HepG2 (cell line): ENCODE measurements around the gene BDKRB1. TPM values are rescaled to one million over a fixed set of nuclear protein-coding genes. Genes with fewer than 3 reads are reported as not detected.

Experiments used
- ATAC-seq: fragments of 200-7000 bp; cut with Tn5 transposase; 3 replicates; pipeline ENCODE4 v1.9.1; 2020; ENCODE audit warnings: mild to moderate bottlenecking, moderate library complexity
- BruUV-seq: library from RNA; stranded (reverse); fragments of 400-500 nt; replicated peaks from 2 replicates; lab custom pipeline; 2021; lab: Mats Ljungman, UMichigan
- CTCF ChIA-PET: fragments of 300-600 bp; formaldehyde crosslinking; extraction: SDS; loops from one replicate; lab custom pipeline; 2021; ENCODE audit warnings: low total read pairs, inconsistent platforms, low intra/inter-chr PET ratio; lab: Yijun Ruan, JAX
- POLR2A ChIA-PET: fragments of 350-600 bp; sonication (Branson Sonifier 250); formaldehyde crosslinking; loops from one replicate; lab custom pipeline; 2020; ENCODE audit warnings: antibody characterized with exemption, inconsistent platforms; lab: Yijun Ruan, JAX
- DNase-seq: peaks from one replicate; pipeline ENCODE4 v3.0.0-alpha.2; 2015; ENCODE audit warnings: low spot score
- FAIRE-seq: peaks from 3 replicates; lab custom pipeline; 2011; peaks lifted over from hg19 to GRCh38; lab: Jason Lieb, UNC
- H2AFZ ChIP-seq: one replicate; pipeline ENCODE4 v1.6.1; 2011; ENCODE audit warnings: low read length, inconsistent platforms
- H3K27ac ChIP-seq: fragments of 300-600 bp; 3 replicates; pipeline ENCODE4 v1.8.0; 2011; ENCODE audit warnings: mixed run types, mild to moderate bottlenecking, mixed read lengths, low read length, inconsistent platforms; ENCODE audit not compliant: insufficient read depth; ENCODE audit errors: extremely low read length
- H3K27me3 ChIP-seq, 2 experiments: fragments of 200-600 bp in 1 of 2; 2 replicates in 1 of 2; 3 replicates in 1 of 2; pipeline versions ENCODE4 v1.6.0 to v1.8.0; 2011; ENCODE audit warnings: low read length in 2 of 2, mild to moderate bottlenecking in 2 of 2, moderate library complexity in 2 of 2, inconsistent platforms in 1 of 2; ENCODE audit not compliant: insufficient read depth in 2 of 2, control insufficient read depth in 1 of 2
- H3K36me3 ChIP-seq, 2 experiments: fragments of 200-600 bp in 1 of 2; replicated peaks in 1 of 2; 2 replicates in 1 of 2; 3 replicates in 1 of 2; pipeline versions ENCODE4 v1.5.1 to v1.8.0; 2011; ENCODE audit warnings: low read length in 2 of 2, inconsistent platforms in 1 of 2; ENCODE audit not compliant: insufficient read depth in 2 of 2, control insufficient read depth in 1 of 2
- H3K4me1 ChIP-seq: 2 replicates; pipeline ENCODE4 v1.5.1; 2012; ENCODE audit warnings: low read length, inconsistent platforms; ENCODE audit not compliant: insufficient read depth
- H3K4me2 ChIP-seq: 2 replicates; pipeline ENCODE4 v1.6.0; 2011; ENCODE audit warnings: low read depth, low read length, inconsistent platforms
- H3K4me3 ChIP-seq, 3 experiments: fragments of 200-600 bp in 1 of 3; sonication (generic), shearing (Covaris generic) in 1 of 3; replicated peaks in 1 of 3; 2 replicates each; pipeline ENCODE4 v1.5.1; 2011 to 2016; ENCODE audit warnings: low read length in 3 of 3, inconsistent platforms in 2 of 3, low read depth in 2 of 3, mild to moderate bottlenecking in 2 of 3, control low read depth in 1 of 3, mixed read lengths in 1 of 3; ENCODE audit not compliant: insufficient read depth in 1 of 3
- H3K79me2 ChIP-seq: one replicate; pipeline ENCODE4 v1.6.1; 2011; ENCODE audit warnings: low read length, inconsistent platforms; ENCODE audit not compliant: insufficient read depth
- H3K9ac ChIP-seq: 2 replicates; pipeline ENCODE4 v1.6.0; 2011; ENCODE audit warnings: mild to moderate bottlenecking, low read depth, low read length, inconsistent platforms; ENCODE audit not compliant: insufficient read depth
- H3K9me3 ChIP-seq: 2 replicates; pipeline ENCODE4 v1.5.1; 2012; ENCODE audit warnings: mild to moderate bottlenecking, low read length
- H4K20me1 ChIP-seq: 2 replicates; pipeline ENCODE4 v1.6.0; 2011; ENCODE audit warnings: inconsistent platforms, mild to moderate bottlenecking, low read length, moderate library complexity; ENCODE audit not compliant: insufficient read depth
- ARID2 ChIP-seq: sonication (generic); formaldehyde crosslinking; IDR thresholded peaks from 2 replicates; pipeline ENCODE4 v1.8.1; 2022; ENCODE audit warnings: mild to moderate bottlenecking, missing genetic modification reagents, borderline replicate concordance
- CBX1 ChIP-seq: IDR thresholded peaks from one replicate; pipeline ENCODE4 v1.6.1; 2016; ENCODE audit warnings: antibody characterized with exemption, low read depth
- CREB1 ChIP-seq, 2 experiments: fragments of 450-650 bp in 1 of 2; IDR thresholded peaks; 2 replicates each; pipeline ENCODE4 v1.6.1; 2016 to 2017; ENCODE audit warnings: control low read depth in 1 of 2, mild to moderate bottlenecking in 1 of 2, missing compliant biosample characterization in 1 of 2, missing genetic modification characterization in 1 of 2
- HES4 ChIP-seq: sonication (generic); formaldehyde crosslinking; IDR thresholded peaks from 2 replicates; pipeline ENCODE4 v1.9.0; 2021; ENCODE audit warnings: mild to moderate bottlenecking, missing genetic modification reagents, borderline replicate concordance
- MAZ ChIP-seq, 2 experiments: sonication (generic) in 1 of 2; formaldehyde crosslinking in 1 of 2; IDR thresholded peaks; 2 replicates each; pipeline versions ENCODE4 v1.5.0 to v1.6.1; 2012 to 2020; ENCODE audit warnings: low read depth in 2 of 2, mild to moderate bottlenecking in 2 of 2, borderline replicate concordance in 1 of 2, improper control_type of control experiment in 1 of 2, low read length in 1 of 2, missing genetic modification reagents in 1 of 2, moderate library complexity in 1 of 2
- MLLT10 ChIP-seq: sonication (generic); formaldehyde crosslinking; IDR thresholded peaks from 2 replicates; pipeline ENCODE4 v1.4.0; 2020; ENCODE audit warnings: missing genetic modification reagents
- NR1H2 ChIP-seq: sonication (generic); formaldehyde crosslinking; IDR thresholded peaks from 2 replicates; pipeline ENCODE4 v1.8.1; 2022; ENCODE audit warnings: low read depth, missing genetic modification reagents, borderline replicate concordance
- NR2F6 ChIP-seq, 2 experiments: IDR thresholded peaks; 2 replicates each; pipeline ENCODE4 v1.6.1; 2016; ENCODE audit warnings: antibody characterized with exemption in 1 of 2, mild to moderate bottlenecking in 1 of 2
- POLR2AphosphoS2 ChIP-seq: IDR thresholded peaks from 2 replicates; pipeline ENCODE4 v1.6.1; 2011; ENCODE audit warnings: low read depth, low read length, improper control_type of control experiment
- RBFOX2 ChIP-seq: fragments of 200-400 bp; formaldehyde crosslinking; IDR thresholded peaks from 2 replicates; pipeline ENCODE4 v1.6.1; 2017; ENCODE audit warnings: low read depth, mild to moderate bottlenecking, low read length
- REXO4 ChIP-seq: sonication (generic); formaldehyde crosslinking; IDR thresholded peaks from 2 replicates; pipeline ENCODE4 v1.8.0; 2022; ENCODE audit warnings: missing genetic modification reagents, mild to moderate bottlenecking, borderline replicate concordance
- SP140L ChIP-seq: sonication (generic); formaldehyde crosslinking; IDR thresholded peaks from 2 replicates; pipeline ENCODE4 v1.4.0; 2020; ENCODE audit warnings: missing genetic modification reagents, borderline replicate concordance
- ZFAT ChIP-seq: sonication (generic); formaldehyde crosslinking; conservative IDR thresholded peaks from 2 replicates; pipeline ENCODE4 v1.8.1; 2023; ENCODE audit warnings: missing genetic modification reagents, inconsistent platforms
- ZNF609 ChIP-seq: sonication (generic); formaldehyde crosslinking; IDR thresholded peaks from 2 replicates; pipeline ENCODE4 v1.4.0; 2020; ENCODE audit warnings: mild to moderate bottlenecking, missing genetic modification reagents, borderline replicate concordance
- ZNF619 ChIP-seq: sonication (generic); formaldehyde crosslinking; IDR thresholded peaks from 2 replicates; pipeline ENCODE4 v1.4.0; 2020; ENCODE audit warnings: mild to moderate bottlenecking, missing genetic modification reagents
- ZNF777 ChIP-seq: sonication (generic); formaldehyde crosslinking; IDR thresholded peaks from 2 replicates; pipeline ENCODE4 v1.4.0; 2020; ENCODE audit warnings: missing genetic modification reagents
- WGBS: methylation state at CpG from one replicate; pipeline ENCODE4 v1.1.6; 2017; ENCODE audit warnings: low lambda C conversion rate; 5-methylcytosine and 5-hydroxymethylcytosine counted together
- in situ Hi-C: cut with HindIII; loops from 2 replicates; pipeline ENCODE4 v1.10.0; 2017; ENCODE audit warnings: low pct_unique_long_range_greater_than_20kb; ENCODE audit not compliant: extremely low pct_ligation_motif_present
- intact Hi-C: fragments of 100-400 bp; cut with micrococcal nuclease; formaldehyde crosslinking; loops from one replicate; pipeline ENCODE4 v1.10.0; 2022; ENCODE audit not compliant: unreplicated experiment
- polyA plus RNA-seq, 8 experiments: library from polyadenylated mRNA; depleted of rRNA in 3 of 8; stranded (reverse) in 7 of 8; unstranded in 1 of 8; fragments of >200 nt; fragmentation: Illumina TruSeq in 4 of 8; extraction: Trizol in 4 of 8; gene quantifications; 2 replicates each; pipeline versions ENCODE4 v1.2.1 to v1.2.3, GENCODE V29; 2011 to 2016; ENCODE audit warnings: low read depth in 4 of 8, missing spikeins in 1 of 8, mixed read lengths in 1 of 8; ENCODE audit not compliant: insufficient read depth in 1 of 8
- total RNA-seq, 5 experiments: library from RNA; depleted of rRNA; stranded (reverse); fragments of >200 nt; fragmentation: Illumina TruSeq; extraction: Trizol; gene quantifications; 2 replicates each; pipeline ENCODE4 v1.2.3, GENCODE V29; 2016; ENCODE audit warnings: low read depth in 1 of 5
- TF ChIP-seq, protein P1 (sequence below): sonication (generic); formaldehyde crosslinking; IDR thresholded peaks from 2 replicates; pipeline ENCODE4 v1.5.1; 2020; ENCODE audit warnings: missing genetic modification reagents, mild to moderate bottlenecking, borderline replicate concordance

BDKRB1 gene
- total and polyA plus RNA-seq, 2 of the 13 experiments (the other 11 are each of a cell fraction or from before 2014, with no cell fraction given) = 0.05 TPM; not detected in 1

GRCh38 chr14:96214793-96215192 lies 41.2 kb upstream of the BDKRB1 start:
- in situ Hi-C loops = no loop called here
- no peak overlapping the region for H2AFZ ChIP-seq
- H3K9me3 ChIP-seq = no peaks in the 10 kb centered on the region
- TF ChIP-seq ZNF777 (CRISPR knock-in tag) = no peak
- no peak for TF ChIP-seq POLR2AphosphoS2
- TF ChIP-seq ZNF619 (CRISPR knock-in tag) = no peak
- no peak for TF ChIP-seq ZNF609 (CRISPR knock-in tag)
- TF ChIP-seq CREB1 (IDR thresholded peaks at IDR 0.05) = no peak
- no peak for TF ChIP-seq CREB1 (CRISPR knock-in tag; IDR thresholded peaks at IDR 0.05)
- no peak for TF ChIP-seq ARID2 (CRISPR knock-in tag)
- TF ChIP-seq, protein P1, sequence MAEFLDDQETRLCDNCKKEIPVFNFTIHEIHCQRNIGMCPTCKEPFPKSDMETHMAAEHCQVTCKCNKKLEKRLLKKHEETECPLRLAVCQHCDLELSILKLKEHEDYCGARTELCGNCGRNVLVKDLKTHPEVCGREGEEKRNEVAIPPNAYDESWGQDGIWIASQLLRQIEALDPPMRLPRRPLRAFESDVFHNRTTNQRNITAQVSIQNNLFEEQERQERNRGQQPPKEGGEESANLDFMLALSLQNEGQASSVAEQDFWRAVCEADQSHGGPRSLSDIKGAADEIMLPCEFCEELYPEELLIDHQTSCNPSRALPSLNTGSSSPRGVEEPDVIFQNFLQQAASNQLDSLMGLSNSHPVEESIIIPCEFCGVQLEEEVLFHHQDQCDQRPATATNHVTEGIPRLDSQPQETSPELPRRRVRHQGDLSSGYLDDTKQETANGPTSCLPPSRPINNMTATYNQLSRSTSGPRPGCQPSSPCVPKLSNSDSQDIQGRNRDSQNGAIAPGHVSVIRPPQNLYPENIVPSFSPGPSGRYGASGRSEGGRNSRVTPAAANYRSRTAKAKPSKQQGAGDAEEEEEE = no peak
- TF ChIP-seq HES4 = no peak
- no peak for TF ChIP-seq SP140L (CRISPR knock-in tag)
- no peak for TF ChIP-seq CBX1
- no peak for TF ChIP-seq NR2F6 (IDR thresholded peaks at IDR 0.05)
- no peak for TF ChIP-seq NR2F6 (CRISPR knock-in tag; IDR thresholded peaks at IDR 0.05)
- no peak for TF ChIP-seq RBFOX2
- TF ChIP-seq ZFAT = no peak
- no peak for TF ChIP-seq MLLT10 (CRISPR knock-in tag)
- TF ChIP-seq MAZ (IDR thresholded peaks at IDR 0.05; ENCODE audit: borderline replicate concordance, low read depth, low read length) = no peak
- no peak for TF ChIP-seq MAZ (CRISPR knock-in tag; IDR thresholded peaks at IDR 0.05; ENCODE audit: low read depth)
- no peak for TF ChIP-seq REXO4 (CRISPR knock-in tag)
- TF ChIP-seq NR1H2 (CRISPR knock-in tag) = no peak
- TF ChIP-seq, all 625 proteins: peak for 0
- intact Hi-C loops = no loop called here
- DNase-seq (no peak), ATAC-seq (no peak), FAIRE-seq (no peak)
- no TSS peak for BruUV-seq
- no peaks in the 10 kb centered on the region for H3K79me2 ChIP-seq
- no peaks in the 10 kb centered on the region for H3K4me1 ChIP-seq
- ChIA-PET CTCF (no interaction called here), POLR2A (no interaction called here)
- WGBS = 63% methylated on average over 4 of the region's 4 CpGs
- no peak overlapping the region for H3K4me3 ChIP-seq
- H4K20me1 ChIP-seq = no peaks in the 10 kb centered on the region
- no peak overlapping the region for H3K9ac ChIP-seq
- H3K27ac ChIP-seq = no peak overlapping the region
- no peak overlapping the region for H3K4me2 ChIP-seq
- no peaks in the 10 kb centered on the region; a peak in 1 of 5 replicates for H3K27me3 ChIP-seq
- H3K36me3 ChIP-seq = no peaks in the 10 kb centered on the region
